GM23338 (cell line): ENCODE measurements around the gene TRAPPC3L. TPM values are rescaled to one million over a fixed set of nuclear protein-coding genes. Genes with fewer than 3 reads are reported as not detected.

ENCODE experiments used
- ATAC-seq: fragments of 200-7000 bp; cut with Tn5 transposase; 3 replicates; pipeline ENCODE4 v1.9.1; 2020
- DNase-seq: peaks from one replicate; pipeline ENCODE4 v3.0.0-alpha.2; 2015; ENCODE audit warnings: low spot score
- H2AFZ ChIP-seq: fragments of 200-600 bp; sonication (generic); 2 replicates; pipeline ENCODE4 v1.8.0; 2016; ENCODE audit warnings: antibody characterized with exemption, mild to moderate bottlenecking, moderate library complexity
- H3F3A ChIP-seq: fragments of 200-600 bp; sonication (generic); replicated peaks from 2 replicates; pipeline ENCODE4 v1.8.0; 2017; ENCODE audit warnings: antibody characterized with exemption, mixed run types, low read depth
- H3K27ac ChIP-seq: fragments of 200-600 bp; sonication (generic); 2 replicates; pipeline ENCODE4 v1.6.1; 2016; ENCODE audit warnings: low read depth
- H3K27me3 ChIP-seq: fragments of 200-600 bp; sonication (generic); 2 replicates; pipeline ENCODE4 v1.8.0; 2016; ENCODE audit warnings: mild to moderate bottlenecking, mixed run types, moderate library complexity; ENCODE audit not compliant: insufficient read depth
- H3K36me3 ChIP-seq: fragments of 200-600 bp; sonication (generic); 2 replicates; pipeline ENCODE4 v1.8.0; 2016; ENCODE audit warnings: mild to moderate bottlenecking; ENCODE audit not compliant: insufficient read depth
- H3K4me1 ChIP-seq: fragments of 200-600 bp; sonication (generic); 2 replicates; pipeline ENCODE4 v1.8.0; 2016; ENCODE audit warnings: mild to moderate bottlenecking, moderate library complexity; ENCODE audit not compliant: insufficient read depth
- H3K4me2 ChIP-seq: fragments of 200-600 bp; sonication (generic); 2 replicates; pipeline ENCODE4 v1.7.1; 2017; ENCODE audit warnings: mixed run types
- H3K4me3 ChIP-seq: fragments of 200-600 bp; sonication (generic); 2 replicates; pipeline ENCODE4 v1.6.1; 2016; ENCODE audit warnings: mixed run types
- H3K79me2 ChIP-seq: fragments of 200-600 bp; sonication (generic); replicated peaks from 2 replicates; pipeline ENCODE4 v1.8.0; 2017; ENCODE audit warnings: mild to moderate bottlenecking; ENCODE audit not compliant: insufficient read depth
- H3K9me2 ChIP-seq: fragments of 200-600 bp; sonication (generic); 2 replicates; pipeline ENCODE4 v1.8.0; 2017; ENCODE audit not compliant: insufficient read depth
- H4K20me1 ChIP-seq: fragments of 200-600 bp; sonication (generic); replicated peaks from 2 replicates; pipeline ENCODE4 v1.8.0; 2017; ENCODE audit warnings: mild to moderate bottlenecking; ENCODE audit not compliant: insufficient read depth
- H3K27ac Mint-ChIP-seq: 2 replicates; pipeline ENCODE4 v1.8.0; 2020; ENCODE audit warnings: inconsistent platforms, mild to moderate bottlenecking, moderate library complexity, mixed read lengths
- H3K27me3 Mint-ChIP-seq: 3 replicates; pipeline ENCODE4 v1.8.0; 2022; ENCODE audit warnings: low read depth, mild to moderate bottlenecking, moderate library complexity, mixed read lengths, inconsistent platforms; ENCODE audit not compliant: insufficient read depth, poor library complexity
- H3K36me3 Mint-ChIP-seq: 3 replicates; pipeline ENCODE4 v1.8.0; 2021; ENCODE audit warnings: low read depth, mild to moderate bottlenecking, inconsistent platforms, moderate library complexity, mixed read lengths
- H3K4me1 Mint-ChIP-seq: 3 replicates; pipeline ENCODE4 v1.8.0; 2020; ENCODE audit warnings: mild to moderate bottlenecking, inconsistent platforms, mixed read lengths
- H3K4me3 Mint-ChIP-seq: 3 replicates; pipeline ENCODE4 v1.8.0; 2021; ENCODE audit warnings: moderate library complexity, mild to moderate bottlenecking, inconsistent platforms, mixed read lengths
- H3K9me3 Mint-ChIP-seq: 3 replicates; pipeline ENCODE4 v1.8.0; 2020; ENCODE audit warnings: moderate library complexity, mild to moderate bottlenecking, inconsistent platforms, mixed read lengths
- CREB1 ChIP-seq: fragments of 250-450 bp; sonication (Bioruptor Pico); IDR thresholded peaks from 2 replicates; pipeline ENCODE4 v1.5.0; 2020; ENCODE audit warnings: low read depth, mild to moderate bottlenecking, moderate library complexity
- EZH2 ChIP-seq: fragments of 200-600 bp; sonication (generic); IDR thresholded peaks from one replicate; pipeline ENCODE4 v1.8.0; 2017; ENCODE audit warnings: antibody characterized with exemption, mild to moderate bottlenecking, low read depth; ENCODE audit not compliant: unreplicated experiment
- EZH2phosphoT487 ChIP-seq: fragments of 200-600 bp; sonication (generic); IDR thresholded peaks from one replicate; pipeline ENCODE4 v1.8.1; 2018; ENCODE audit warnings: antibody characterized with exemption; ENCODE audit not compliant: unreplicated experiment
- JUNB ChIP-seq: IDR thresholded peaks from one replicate; pipeline ENCODE4 v1.6.1; 2016; ENCODE audit warnings: antibody characterized with exemption; ENCODE audit not compliant: unreplicated experiment
- NANOG ChIP-seq: IDR thresholded peaks from 2 replicates; pipeline ENCODE4 v1.6.1; 2016; ENCODE audit warnings: antibody characterized with exemption, borderline replicate concordance
- STAT1 ChIP-seq: IDR thresholded peaks from one replicate; pipeline ENCODE4 v1.6.1; 2016; ENCODE audit warnings: antibody characterized with exemption; ENCODE audit not compliant: unreplicated experiment
- ZNF331 ChIP-seq: fragments of 250-450 bp; sonication (Bioruptor Pico); IDR thresholded peaks from 2 replicates; pipeline ENCODE4 v1.5.0; 2020; ENCODE audit warnings: low read depth, mild to moderate bottlenecking, moderate library complexity
- ZNF462 ChIP-seq: fragments of 250-450 bp; sonication (Bioruptor Pico); IDR thresholded peaks from 2 replicates; pipeline ENCODE4 v1.5.0; 2020; ENCODE audit warnings: mild to moderate bottlenecking, moderate library complexity
- polyA plus RNA-seq: library from polyadenylated mRNA; unstranded; fragments of >200 nt; fragmentation: Nextera tagmentation; extraction: Ambion mirVana; gene quantifications from 2 replicates; pipeline ENCODE4 v1.2.1, GENCODE V29; 2016
- total RNA-seq: library from RNA; depleted of rRNA; stranded (reverse); fragments of >200 nt; shearing (Covaris generic); gene quantifications from 2 replicates; pipeline ENCODE4 v1.2.3, GENCODE V29; 2014
- TF ChIP-seq, protein P1 (sequence below), 2 experiments: fragments of 200-600 bp in 1 of 2; sonication (generic) in 1 of 2; conservative IDR thresholded peaks; 2 replicates each; pipeline versions ENCODE4 v1.5.1 to v1.6.1; 2016 to 2017; ENCODE audit warnings: antibody characterized with exemption in 2 of 2, low read depth in 2 of 2, mild to moderate bottlenecking in 2 of 2, moderate library complexity in 1 of 2
- TF ChIP-seq, protein P2 (sequence below): IDR thresholded peaks from 2 replicates; pipeline ENCODE4 v1.6.1; 2016; ENCODE audit warnings: antibody characterized with exemption

TRAPPC3L gene
- total and polyA plus RNA-seq, 2 experiments from 2014 or later: not detected

DNA sequence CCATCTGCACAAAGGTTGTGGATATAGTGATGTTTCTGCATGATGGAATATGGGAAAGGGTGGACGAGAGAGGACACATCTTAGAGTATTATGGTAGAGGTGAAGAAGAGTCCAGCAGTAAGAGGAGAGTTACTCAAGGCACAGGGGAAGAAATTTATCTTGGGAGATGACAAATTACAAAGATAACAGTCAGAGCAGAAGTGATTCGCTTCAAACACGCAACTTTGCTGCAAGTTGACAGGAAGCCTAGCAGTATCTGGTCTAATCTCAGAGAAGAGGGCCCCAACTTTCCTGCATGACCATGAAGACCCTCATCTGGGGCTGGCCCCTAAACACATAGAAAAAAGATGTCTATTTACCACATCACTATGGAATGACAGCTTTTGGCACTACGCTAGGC is 85.6 kb downstream of the TRAPPC3L start:
- Histone ChIP-seq H3K9me2 (no peaks in the 10 kb centered on the region), H3K4me3 (no peak overlapping the region), H2AFZ (no peak overlapping the region), H3K36me3 (no peaks in the 10 kb centered on the region), H3K79me2 (no peaks in the 10 kb centered on the region), H4K20me1 (no peaks in the 10 kb centered on the region; the same call in 1 of the 2 replicates), H3K4me1 (no peaks in the 10 kb centered on the region; the same call in 1 of the 2 replicates), H3K27ac (no peak overlapping the region), H3K4me2 (no peak overlapping the region), H3F3A (peaks cover 4% of the 10 kb centered on the region), H3K27me3 (peaks cover 48% of the 10 kb centered on the region)
- peaks cover 24% of the 10 kb centered on the region for H3K4me1 Mint-ChIP-seq
- no peaks in the 10 kb centered on the region for H3K9me3 Mint-ChIP-seq
- no peaks in the 10 kb centered on the region for H3K36me3 Mint-ChIP-seq
- TF ChIP-seq CREB1 (CRISPR knock-in tag): no peak
- TF ChIP-seq JUNB: no peak
- no peak for TF ChIP-seq EZH2
- no peak for TF ChIP-seq STAT1
- TF ChIP-seq NANOG: no peak
- no peak for TF ChIP-seq ZNF331
- TF ChIP-seq EZH2phosphoT487: no peak
- TF ChIP-seq ZNF462 (CRISPR knock-in tag): no peak
- TF ChIP-seq, protein P1, sequence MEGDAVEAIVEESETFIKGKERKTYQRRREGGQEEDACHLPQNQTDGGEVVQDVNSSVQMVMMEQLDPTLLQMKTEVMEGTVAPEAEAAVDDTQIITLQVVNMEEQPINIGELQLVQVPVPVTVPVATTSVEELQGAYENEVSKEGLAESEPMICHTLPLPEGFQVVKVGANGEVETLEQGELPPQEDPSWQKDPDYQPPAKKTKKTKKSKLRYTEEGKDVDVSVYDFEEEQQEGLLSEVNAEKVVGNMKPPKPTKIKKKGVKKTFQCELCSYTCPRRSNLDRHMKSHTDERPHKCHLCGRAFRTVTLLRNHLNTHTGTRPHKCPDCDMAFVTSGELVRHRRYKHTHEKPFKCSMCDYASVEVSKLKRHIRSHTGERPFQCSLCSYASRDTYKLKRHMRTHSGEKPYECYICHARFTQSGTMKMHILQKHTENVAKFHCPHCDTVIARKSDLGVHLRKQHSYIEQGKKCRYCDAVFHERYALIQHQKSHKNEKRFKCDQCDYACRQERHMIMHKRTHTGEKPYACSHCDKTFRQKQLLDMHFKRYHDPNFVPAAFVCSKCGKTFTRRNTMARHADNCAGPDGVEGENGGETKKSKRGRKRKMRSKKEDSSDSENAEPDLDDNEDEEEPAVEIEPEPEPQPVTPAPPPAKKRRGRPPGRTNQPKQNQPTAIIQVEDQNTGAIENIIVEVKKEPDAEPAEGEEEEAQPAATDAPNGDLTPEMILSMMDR (conservative IDR thresholded peaks at IDR 0.05; ENCODE audit: low read depth in 2 of 2): no peak
- TF ChIP-seq, protein P2, sequence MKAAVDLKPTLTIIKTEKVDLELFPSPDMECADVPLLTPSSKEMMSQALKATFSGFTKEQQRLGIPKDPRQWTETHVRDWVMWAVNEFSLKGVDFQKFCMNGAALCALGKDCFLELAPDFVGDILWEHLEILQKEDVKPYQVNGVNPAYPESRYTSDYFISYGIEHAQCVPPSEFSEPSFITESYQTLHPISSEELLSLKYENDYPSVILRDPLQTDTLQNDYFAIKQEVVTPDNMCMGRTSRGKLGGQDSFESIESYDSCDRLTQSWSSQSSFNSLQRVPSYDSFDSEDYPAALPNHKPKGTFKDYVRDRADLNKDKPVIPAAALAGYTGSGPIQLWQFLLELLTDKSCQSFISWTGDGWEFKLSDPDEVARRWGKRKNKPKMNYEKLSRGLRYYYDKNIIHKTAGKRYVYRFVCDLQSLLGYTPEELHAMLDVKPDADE: no peak
- DNase-seq (no peak), ATAC-seq (no peak)
- no peak overlapping the region for H3K4me3 Mint-ChIP-seq
- peaks cover 26% of the 10 kb centered on the region for H3K27me3 Mint-ChIP-seq
- H3K27ac Mint-ChIP-seq: no peak overlapping the region
